CD4-positive, alpha-beta T cell treated with Interleukin-6 at 100 ng/mL for 8 hours (primary cell): ENCODE data around the gene CCDC102A.
"Not testable (repeated sequence)": the region's sequence is repeated elsewhere in the genome, so short reads cannot be mapped to it uniquely, and the experiment has no call there.

Experiments used
- DNase-seq: peaks from one replicate; pipeline ENCODE4 v3.0.0-alpha.2; 2020; ENCODE audit warnings: mixed read lengths, low spot score

The CCDC102A gene

DNA sequence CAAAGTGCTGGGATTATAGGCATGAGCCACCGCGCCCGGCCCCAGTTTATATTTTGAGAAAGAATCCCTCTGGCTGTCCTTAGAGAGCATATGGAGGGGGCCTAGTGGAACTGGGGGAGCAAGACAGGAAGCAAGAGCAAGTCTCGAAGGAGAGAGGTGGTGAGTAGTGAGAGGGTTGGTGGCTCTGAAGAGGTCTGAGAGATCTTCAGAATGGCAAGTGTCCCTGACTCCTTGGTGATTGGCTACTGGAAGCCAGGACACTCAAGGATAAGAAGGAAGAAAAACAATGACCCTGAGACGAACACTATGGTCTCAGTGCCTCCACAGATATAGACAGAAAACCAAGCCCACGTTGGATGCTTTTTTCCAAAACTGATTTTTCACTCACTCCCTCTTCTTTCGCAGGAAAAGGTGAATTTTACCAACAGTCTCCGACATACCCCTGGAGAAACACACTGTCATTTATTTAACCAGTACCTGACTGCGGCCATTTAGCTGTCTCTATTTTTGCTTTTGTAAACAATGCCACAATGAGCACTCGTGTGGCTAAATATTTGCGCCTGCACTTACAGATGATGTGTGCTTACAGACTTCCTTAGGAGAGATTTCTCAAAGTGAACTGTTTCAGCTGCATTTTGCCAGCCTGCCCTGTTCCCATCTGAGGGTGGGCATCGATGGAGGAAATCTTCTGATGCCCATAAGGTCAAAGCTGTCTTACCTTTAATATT, 34.2 kb downstream of the CCDC102A start:
- no peak for DNase-seq

- DNase-seq: no peak
Observed at GRCh38 chr16:57501492-57501891, 34.9 kb downstream of the CCDC102A start.

- no peak for DNase-seq
Observed at GRCh38 chr16:57500578-57501111, 35.7 kb downstream of the CCDC102A start.

DNA sequence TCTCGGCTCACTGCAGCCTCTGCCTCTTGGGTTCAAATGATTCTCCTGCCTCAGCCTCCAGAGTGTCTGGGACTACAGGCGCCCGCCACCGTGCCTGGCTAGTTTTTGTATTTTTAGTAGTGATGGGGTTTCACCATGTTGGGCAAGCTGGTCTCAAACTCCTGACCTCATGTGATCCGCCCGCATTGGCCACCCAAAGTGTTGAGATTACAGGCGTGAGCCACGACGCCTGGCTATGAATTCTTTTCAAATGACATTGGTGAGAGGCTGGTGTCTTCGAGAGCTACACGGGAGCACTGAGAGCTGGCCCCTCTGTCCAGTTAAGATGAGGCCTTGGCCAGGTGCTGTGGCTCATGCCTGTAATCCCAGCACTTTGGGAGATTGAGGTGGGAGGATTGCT, 36.4 kb downstream of the CCDC102A start:
- not testable (repeated sequence) for DNase-seq

DNA sequence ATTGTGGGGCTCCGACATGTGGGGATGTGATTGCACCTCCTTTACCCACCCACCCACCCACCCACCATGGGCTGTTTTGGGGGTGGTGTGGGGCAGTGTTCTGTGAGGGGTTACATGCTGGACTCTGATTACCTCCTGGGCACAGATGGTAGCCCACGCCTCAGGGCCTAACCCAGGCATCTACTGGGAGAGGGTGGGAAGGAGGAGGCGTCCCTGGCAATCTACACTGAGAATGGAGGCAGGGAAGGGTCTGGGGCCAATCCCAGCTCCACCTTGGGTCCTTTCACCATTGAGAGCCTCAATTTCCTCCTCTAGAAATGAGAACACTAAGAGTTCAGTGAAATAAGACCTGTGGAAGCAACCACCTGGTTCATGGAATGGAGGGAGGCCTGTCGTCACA, 38.3 kb downstream of the CCDC102A start:
- no peak for DNase-seq

DNA sequence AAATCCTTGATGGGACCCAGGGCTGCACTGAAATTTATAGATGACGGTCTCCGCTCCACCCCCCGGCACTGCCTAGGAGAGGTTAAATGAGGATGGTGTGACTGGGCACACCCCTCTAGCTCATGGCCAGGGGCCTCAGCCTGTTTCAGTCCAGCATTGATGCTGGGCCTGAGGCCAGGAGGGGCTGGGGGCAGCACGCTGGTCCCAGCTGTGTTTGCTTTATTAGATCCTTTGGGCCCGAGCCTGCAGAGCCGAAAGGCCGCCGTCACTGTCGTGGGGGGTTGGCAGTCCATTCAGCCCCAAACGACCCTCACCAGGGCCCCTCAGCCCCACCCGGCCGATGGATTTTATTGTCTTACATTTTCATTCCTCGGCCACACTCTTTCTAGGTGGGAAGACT, 39.2 kb downstream of the CCDC102A start:
- no peak for DNase-seq

DNA sequence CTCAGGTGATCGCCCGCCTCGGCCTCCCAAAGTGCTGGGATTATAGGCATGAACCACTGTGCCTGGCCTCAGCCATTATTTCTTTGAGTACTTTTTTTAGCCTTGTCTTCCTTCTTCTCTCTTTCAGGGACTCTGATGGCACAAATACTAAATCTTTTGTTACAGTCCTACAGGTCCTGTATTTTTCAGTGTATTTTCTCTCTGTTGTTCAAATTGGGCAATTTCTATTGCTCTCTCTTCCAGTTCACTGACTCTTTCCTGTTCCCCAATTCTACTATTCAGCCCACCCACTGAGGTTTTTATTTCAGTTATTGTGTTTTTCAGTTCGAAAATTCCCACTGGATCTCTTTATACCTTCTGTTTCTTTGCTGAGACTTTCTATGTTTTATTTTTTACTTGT, 42.6 kb downstream of the CCDC102A start:
- DNase-seq: no peak

- DNase-seq: no peak
Observed at GRCh38 chr16:57489229-57489628, 47.1 kb downstream of the CCDC102A start.

- no peak for DNase-seq
Observed at GRCh38 chr16:57486858-57487834, 49.2 kb downstream of the CCDC102A start.

DNA sequence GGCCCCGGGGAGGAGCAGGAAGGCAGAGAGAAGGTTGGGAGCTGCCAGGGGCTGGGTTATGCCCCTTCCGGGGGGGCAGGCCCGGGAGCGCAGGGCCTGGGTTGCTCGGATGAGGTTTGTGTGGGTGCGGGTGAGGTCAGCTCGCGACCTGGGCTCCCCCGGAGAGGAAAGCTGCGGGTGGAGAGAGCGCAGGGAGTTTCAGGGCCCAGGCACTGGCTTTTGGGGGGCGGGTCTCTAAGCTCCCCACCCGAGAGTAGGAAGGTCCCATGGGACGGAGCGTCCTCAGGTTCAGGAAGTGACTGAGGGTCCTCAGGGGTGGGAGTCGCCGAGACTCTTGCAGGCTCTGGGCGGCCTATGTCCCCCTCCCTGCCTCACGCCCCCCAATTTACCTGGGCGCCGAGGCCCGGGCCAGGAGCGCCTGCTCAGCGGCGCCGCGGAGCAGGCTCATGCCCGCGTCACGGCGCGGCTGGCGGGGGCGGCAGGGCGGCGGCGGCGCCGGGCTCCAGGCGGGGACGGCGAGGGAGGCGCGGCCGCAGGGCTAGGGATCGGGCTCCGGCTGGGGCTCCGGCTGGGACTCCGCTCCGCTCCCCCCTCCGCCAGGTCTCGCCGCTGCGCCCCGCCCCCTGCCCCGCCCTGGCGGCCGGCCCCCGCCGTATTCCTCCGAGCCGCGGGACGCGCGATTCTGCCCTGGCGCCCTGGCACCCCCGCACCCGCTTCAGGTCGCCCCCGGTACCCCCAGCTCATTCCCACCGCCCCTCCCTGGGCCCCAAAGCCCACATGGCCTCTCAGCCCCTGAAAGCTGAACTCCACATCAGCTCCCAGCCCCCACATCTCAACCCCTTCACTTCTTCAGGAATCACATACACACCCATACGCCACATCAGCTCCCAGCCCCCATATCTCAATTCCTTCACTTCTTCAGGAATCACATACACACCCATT, 50.2 kb downstream of the CCDC102A start, which contains the start of gene DOK4:
TSS of gene DOK4 (minus strand) at position 578 of the 942 bp plus-strand sequence. CDS start 6,986 bp downstream, outside the sequence.
- DNase-seq: peak; percentile 70

DNA sequence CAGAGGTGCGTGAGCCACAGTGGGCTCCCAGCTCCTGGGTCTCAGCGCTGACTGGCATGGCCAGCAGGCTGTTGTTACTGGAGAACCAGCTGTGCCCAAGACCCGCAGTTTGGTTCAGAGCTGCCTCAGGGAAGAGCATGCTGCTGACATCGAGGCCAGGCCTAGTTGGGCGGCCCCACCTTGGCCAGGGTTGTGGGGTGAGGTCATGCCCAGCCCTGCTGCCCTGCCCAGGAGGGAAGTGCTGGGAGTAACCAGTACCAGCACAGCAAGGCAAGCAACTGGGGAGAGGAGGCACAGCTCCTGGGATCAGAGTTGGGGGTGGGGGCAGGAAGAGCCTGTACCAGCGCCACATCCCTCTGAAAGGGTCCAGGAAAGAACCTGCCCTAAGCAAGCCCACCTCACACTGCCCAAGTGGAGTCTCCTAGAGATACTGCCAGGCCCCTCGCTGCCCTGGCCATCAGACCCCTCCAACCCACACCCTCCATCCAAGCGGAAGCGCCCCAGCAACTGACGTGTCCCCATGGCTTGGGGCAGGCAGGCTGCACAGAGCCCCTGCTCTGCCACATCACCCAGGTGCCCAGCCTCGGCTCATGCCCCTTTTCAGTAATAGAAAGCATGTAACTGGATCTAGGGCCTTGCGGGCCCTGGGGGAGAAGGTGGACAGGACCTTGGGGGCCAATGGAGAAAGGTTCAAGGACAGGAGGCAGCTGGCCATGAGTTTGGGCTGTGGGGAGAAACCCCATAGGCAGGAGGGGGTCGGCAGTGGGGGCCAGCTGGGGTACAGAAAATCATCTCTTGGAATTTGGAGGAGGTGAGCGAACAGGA, 51.1 kb downstream of the CCDC102A start:
- no peak for DNase-seq

DNA sequence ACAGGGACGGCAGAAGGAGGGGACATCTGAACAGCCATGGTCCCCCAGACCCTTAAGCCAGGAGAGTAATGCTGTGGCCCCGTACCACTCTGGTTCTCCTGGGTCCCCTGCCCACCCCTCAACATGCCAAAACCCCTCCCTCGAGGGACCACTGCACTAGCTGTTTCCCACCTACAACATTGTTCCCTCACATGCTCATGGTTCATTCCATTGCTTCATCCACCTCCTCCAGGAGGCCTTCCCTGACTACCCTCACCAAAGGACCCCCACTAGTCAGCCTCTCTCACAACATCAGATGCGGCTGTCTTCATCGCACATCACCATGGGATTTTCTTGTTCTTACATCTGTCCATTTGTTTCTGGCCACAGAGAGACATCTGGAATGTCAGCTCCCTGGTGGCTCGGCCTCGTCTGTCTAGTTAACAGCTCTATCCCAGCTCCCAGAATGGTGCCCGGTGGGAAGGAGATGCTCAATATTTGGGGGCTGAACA, 51.8 kb downstream of the CCDC102A start:
- DNase-seq: no peak

DNA sequence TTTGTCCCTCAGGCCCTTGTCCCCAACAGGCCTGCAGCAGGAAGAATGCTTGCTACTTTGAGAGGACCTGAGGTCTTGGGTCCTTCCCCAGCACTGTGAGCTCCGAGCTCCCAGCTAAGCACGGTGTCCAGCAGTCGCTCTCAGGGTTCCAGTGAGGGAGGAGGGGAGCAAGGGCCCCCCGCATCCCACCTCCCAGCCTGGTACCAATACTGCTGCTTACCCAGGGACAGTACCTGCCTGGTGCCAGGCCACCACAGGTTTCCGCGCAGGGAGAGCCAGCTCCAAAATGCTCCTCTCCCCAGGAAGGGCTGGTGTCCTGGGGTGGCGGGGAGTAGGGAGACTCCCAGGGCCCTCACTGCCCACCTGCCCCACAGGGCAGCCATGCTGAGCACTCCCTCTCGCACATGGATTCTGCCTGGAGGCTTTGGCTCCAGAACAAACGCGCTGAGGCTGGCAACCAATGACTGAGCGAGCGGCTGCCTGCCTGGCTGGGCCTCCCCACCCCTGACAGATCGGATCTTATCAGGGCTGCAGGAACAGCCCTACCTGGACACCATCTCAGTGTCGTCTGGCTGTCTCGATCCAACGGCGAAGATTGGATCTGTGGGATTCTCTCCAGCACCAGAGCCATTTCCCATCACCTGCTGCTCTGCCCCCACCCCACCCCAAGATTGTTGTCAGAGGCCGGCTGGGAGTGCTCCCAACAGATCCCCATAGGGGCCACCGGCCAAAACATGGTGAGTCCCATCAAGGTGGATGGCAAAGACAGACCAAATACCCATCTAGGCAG, 52.5 kb downstream of the CCDC102A start:
- no peak for DNase-seq

GRCh38 chr16:57482845-57483545, 53.4 kb downstream of the CCDC102A start:
- DNase-seq: no peak

- DNase-seq: no peak
Observed at GRCh38 chr16:57481421-57481820, 55.0 kb downstream of the CCDC102A start.

- DNase-seq: no peak
Observed at GRCh38 chr16:57480754-57481230, 55.6 kb downstream of the CCDC102A start.

DNA sequence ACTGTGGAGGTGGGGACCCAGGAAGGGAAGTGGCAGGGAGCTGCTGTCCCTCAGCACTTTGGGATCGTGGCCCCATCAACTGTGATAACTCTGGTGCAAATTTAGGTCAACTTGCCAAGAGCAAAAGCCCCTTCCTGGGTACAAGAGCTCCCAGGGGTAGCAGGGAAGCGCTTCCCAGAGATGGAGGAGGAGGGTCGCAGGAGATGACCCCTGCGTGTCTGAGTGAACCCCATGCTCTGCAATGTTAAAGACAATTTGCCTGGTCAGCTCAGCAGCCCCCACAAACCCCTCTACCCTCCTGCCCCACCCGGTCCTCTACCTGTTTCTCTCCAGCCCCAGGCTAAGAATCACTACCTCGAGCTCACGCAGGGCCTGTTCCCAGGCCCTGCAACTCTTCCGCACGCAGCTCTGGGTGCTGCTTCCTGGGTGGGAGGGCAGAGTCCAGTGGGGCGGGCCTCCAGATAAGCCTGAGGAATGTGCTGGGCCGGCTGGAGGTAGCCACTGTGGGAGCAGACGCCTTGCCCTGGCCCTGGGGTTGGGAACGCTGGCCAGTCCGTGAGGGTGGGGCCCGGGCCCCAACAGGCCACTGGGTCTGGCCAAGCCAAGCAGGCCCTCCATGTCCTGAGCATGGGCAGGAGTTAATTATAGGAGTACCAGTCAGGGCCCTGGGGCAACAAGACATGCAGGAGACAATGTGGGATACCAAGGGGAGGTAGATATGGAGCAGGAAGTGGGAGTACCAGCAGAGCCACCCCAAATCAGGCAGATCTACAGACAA, 56.2 kb downstream of the CCDC102A start:
- no peak for DNase-seq
